Brain microvascular endothelial cell (primary cell): ENCODE data around the gene ZBED5.

ENCODE experiments used
- DNase-seq: peaks from one replicate; pipeline ENCODE4 v3.0.0-alpha.2; 2020
- H3K27ac ChIP-seq: fragments of 250-450 bp; sonication (Bioruptor Pico); 2 replicates; pipeline ENCODE4 v1.5.1; 2020; ENCODE audit warnings: mild to moderate bottlenecking, moderate library complexity
- H3K27me3 ChIP-seq: fragments of 250-450 bp; sonication (Bioruptor Pico); replicated peaks from 2 replicates; pipeline ENCODE4 v1.5.1; 2020; ENCODE audit warnings: mild to moderate bottlenecking
- H3K36me3 ChIP-seq: fragments of 250-450 bp; sonication (Bioruptor Pico); replicated peaks from 2 replicates; pipeline ENCODE4 v1.5.1; 2020; ENCODE audit warnings: mild to moderate bottlenecking
- H3K4me3 ChIP-seq: 2 replicates; pipeline ENCODE4 v1.5.1; 2011; ENCODE audit warnings: low read depth, mild to moderate bottlenecking, control low read depth, low read length, moderate library complexity
- CTCF ChIP-seq: IDR thresholded peaks from 2 replicates; pipeline ENCODE4 v1.5.1; 2011; ENCODE audit warnings: low read depth, mild to moderate bottlenecking, moderate library complexity, low read length, control low read depth, inconsistent platforms; ENCODE audit errors: missing control alignments
- in situ Hi-C: cut with HindIII; loops from 2 replicates; pipeline ENCODE4 v1.10.0; 2017; ENCODE audit warnings: low sequenced_read_pairs, low pct_ligation_motif_present

The ZBED5 gene

DNA sequence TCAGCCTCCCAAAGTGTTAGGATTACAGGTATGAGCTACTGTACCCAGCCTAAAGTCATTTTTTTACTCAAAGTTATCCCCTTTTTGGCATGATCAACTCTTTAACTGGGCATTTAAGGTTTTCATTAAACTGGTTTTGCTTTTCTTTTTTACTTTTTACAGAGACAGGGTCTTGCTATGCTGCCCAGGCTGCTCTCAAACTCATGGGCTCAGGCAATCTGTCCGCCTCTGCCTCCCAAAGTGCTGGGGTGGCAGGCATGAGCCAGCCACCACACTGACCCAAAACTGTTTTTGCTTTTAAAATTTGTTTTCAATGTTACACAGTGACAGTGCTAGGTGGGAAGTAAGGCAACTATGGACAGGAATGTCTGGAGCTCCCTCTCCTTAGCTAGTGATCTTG is 3.9 kb upstream of the ZBED5 start:
- DNase-seq, result no peak
- Histone ChIP-seq H3K36me3 (no peaks in the 10 kb centered on the region), H3K27ac (no peak overlapping the region), H3K27me3 (no peaks in the 10 kb centered on the region), H3K4me3 (no peak overlapping the region)
- no peak for TF ChIP-seq CTCF
- in situ Hi-C loops, result no loop called here

DNA sequence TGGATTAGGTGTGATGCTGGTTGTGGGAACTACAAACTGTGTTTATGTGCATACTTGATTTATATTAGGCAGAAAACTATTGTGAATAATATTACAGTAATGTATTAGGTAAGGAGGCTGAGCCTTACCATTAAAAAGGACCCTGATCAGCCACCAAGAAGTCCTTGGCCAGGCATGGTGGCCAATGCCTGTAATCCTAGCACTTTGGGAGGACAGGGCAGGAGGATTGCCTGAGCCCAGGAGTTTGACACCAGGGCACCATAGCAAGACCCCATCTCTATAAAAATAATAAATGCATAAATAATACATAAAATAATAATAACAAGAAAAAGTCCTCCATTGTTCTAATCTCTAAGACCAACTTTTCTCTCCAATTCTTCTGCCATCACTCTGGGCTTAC is 3.2 kb upstream of the ZBED5 start:
- Histone ChIP-seq H3K36me3 (no peaks in the 10 kb centered on the region), H3K4me3 (no peak overlapping the region), H3K27ac (no peak overlapping the region), H3K27me3 (no peaks in the 10 kb centered on the region)
- no peak for TF ChIP-seq CTCF
- no peak for DNase-seq
- in situ Hi-C loops, result no loop called here

DNA sequence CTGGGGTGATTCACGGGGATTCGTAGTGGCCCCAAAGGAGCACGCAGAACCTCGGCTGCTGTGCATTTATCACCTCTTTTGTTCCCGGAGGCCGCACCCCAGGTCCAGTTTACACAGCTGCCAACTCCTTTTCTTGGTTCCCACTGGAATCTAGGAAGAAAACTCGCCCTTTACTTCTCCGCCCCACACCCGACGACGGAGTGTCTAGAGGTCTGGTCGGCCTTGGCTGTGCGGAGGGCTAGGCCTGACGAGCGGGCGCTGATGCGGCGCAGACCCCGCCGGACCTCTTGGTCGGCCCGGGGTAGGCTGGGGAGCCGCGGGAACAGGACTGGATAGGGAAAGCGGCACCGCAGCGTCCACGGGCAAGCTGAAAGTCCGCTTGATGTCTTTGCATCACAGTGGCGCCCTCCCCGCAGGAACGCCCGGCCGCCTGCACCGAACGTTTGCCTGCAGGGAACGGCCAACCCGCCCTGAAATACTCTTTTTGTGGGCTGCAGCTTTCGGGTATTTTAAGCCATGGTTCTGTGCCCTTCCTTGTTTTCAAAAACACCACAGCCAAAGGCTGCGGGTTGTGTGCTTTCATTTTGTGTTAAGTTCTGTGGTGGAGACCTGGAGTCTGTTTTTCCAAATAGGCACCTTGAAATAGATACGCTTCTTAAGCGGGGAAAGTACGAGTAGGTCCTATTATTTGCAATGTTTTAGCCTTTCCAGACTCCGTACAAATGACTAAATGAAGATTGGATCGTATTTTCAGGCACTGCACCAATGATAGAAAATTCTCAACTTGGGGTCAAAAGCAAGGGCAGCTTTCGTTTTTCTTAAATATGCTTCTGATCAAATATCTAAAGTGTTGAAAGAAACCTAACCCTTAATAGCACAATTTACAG is 829 bp upstream of the ZBED5 start:
- in situ Hi-C loops, result no loop called here
- H3K27ac ChIP-seq, result peak overlapping the region; percentile 93
- H3K36me3 ChIP-seq, result peaks cover 15% of the 10 kb centered on the region

GRCh38 chr11:10857459-10857708 is 469 bp downstream of the ZBED5 start:
- DNase-seq, result no peak
- no peak for TF ChIP-seq CTCF
- Histone ChIP-seq H3K27me3 (no peaks in the 10 kb centered on the region), H3K27ac (peak overlapping the region; percentile 93), H3K4me3 (peak overlapping the region; percentile 93), H3K36me3 (peaks cover 21% of the 10 kb centered on the region)
- in situ Hi-C loops, result no loop called here

More for the DNA sequence above, 829 bp upstream of the ZBED5 start:
- TF ChIP-seq CTCF, result no peak
- DNase-seq, result no peak
- Histone ChIP-seq H3K27me3 (no peaks in the 10 kb centered on the region), H3K4me3 (peak overlapping the region; percentile 93)

DNA sequence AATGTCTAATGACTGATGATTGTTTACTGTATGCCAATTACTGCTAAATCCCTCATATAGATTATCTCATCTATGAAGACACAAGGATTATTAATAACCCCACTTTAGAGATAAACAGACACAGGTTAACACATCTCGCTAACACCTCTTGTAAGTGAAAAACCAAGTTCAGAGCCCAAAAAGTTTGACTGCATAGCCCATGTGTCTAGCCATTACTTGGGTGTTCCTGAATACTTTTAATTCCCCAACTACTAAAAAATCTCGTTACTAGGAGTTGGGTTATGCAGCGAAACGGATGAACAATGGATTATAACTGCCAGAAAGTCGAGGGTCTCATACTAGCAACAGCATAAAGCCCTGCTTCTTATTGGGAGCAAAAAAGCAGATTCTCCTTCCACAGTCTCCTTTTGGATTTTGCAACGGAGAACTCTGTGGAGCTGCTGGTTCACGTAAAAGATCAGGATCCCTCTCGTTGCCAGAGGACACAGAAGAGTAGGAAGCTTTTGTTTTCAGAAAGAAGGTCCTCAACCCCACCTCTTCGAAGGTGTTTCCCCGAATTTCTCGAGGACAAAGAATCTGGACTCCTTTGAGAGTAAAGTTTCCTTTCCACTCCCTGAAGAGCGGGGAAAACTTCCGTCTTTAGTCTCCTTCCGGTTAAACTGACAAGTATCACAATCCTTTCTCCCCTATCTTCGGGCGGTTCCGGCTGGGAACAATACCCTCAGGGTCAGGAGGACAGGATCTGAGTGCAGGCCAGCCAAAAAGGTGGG is 979 bp downstream of the ZBED5 start:
- peak overlapping the region; percentile 93 for H3K4me3 ChIP-seq
- no peak for TF ChIP-seq CTCF
- in situ Hi-C loops, result no loop called here
- peaks cover 26% of the 10 kb centered on the region for H3K36me3 ChIP-seq
- peak overlapping the region; percentile 93 for H3K27ac ChIP-seq
- H3K27me3 ChIP-seq, result no peaks in the 10 kb centered on the region
- peak; percentile 11 for DNase-seq

- no peak for DNase-seq
- in situ Hi-C loops, result no loop called here
- Histone ChIP-seq H3K4me3 (no peak overlapping the region), H3K27ac (no peak overlapping the region), H3K27me3 (no peaks in the 10 kb centered on the region), H3K36me3 (peaks cover 30% of the 10 kb centered on the region)
- no peak for TF ChIP-seq CTCF
Measured at GRCh38 chr11:10855295-10855694, 2.6 kb downstream of the ZBED5 start.
